Calu3 (cell line): ENCODE data around the gene SPIRE1. TPM values are rescaled to one million over a fixed set of nuclear protein-coding genes. Genes with fewer than 3 reads are reported as not detected.

Experiments
- BruUV-seq: library from RNA; stranded (reverse); fragments of 400-500 nt; replicated peaks from 2 replicates; lab custom pipeline; 2021; lab: Mats Ljungman, UMichigan
- CTCF ChIA-PET: fragments of 300-600 bp; sonication (Branson Sonifier 250); formaldehyde crosslinking; loops from one replicate; lab custom pipeline; 2022; ENCODE audit warnings: antibody characterized with exemption; lab: Charles Lee
- DNase-seq: peaks from one replicate; pipeline ENCODE4 v3.0.0; 2022
- H3K27ac Mint-ChIP-seq: one replicate; pipeline ENCODE4 v1.8.0; 2022; ENCODE audit warnings: mixed read lengths; ENCODE audit not compliant: unreplicated experiment
- H3K27me3 Mint-ChIP-seq: one replicate; pipeline ENCODE4 v1.8.0; 2022; ENCODE audit warnings: mixed read lengths; ENCODE audit not compliant: unreplicated experiment
- H3K36me3 Mint-ChIP-seq: one replicate; pipeline ENCODE4 v1.8.0; 2022; ENCODE audit warnings: mild to moderate bottlenecking, moderate library complexity, mixed read lengths; ENCODE audit not compliant: insufficient read depth, unreplicated experiment
- H3K4me1 Mint-ChIP-seq: one replicate; pipeline ENCODE4 v1.8.0; 2022; ENCODE audit warnings: mild to moderate bottlenecking, low read depth, mixed read lengths; ENCODE audit not compliant: unreplicated experiment
- H3K4me3 Mint-ChIP-seq: one replicate; pipeline ENCODE4 v1.8.0; 2022; ENCODE audit warnings: mild to moderate bottlenecking, low read depth, moderate library complexity, mixed read lengths; ENCODE audit not compliant: unreplicated experiment
- H3K9me3 Mint-ChIP-seq: one replicate; pipeline ENCODE4 v1.8.0; 2022; ENCODE audit warnings: low read depth, mixed read lengths; ENCODE audit not compliant: unreplicated experiment
- CTCF ChIP-seq: fragments of 200-600 bp; IDR thresholded peaks from one replicate; pipeline ENCODE4 v1.8.0; 2022; ENCODE audit warnings: antibody characterized with exemption; ENCODE audit not compliant: unreplicated experiment
- intact Hi-C: fragments of 100-400 bp; cut with micrococcal nuclease; formaldehyde crosslinking; loops from one replicate; pipeline ENCODE4 v1.10.0; 2022; ENCODE audit not compliant: unreplicated experiment
- total RNA-seq: library from RNA; stranded (reverse); gene quantifications from 2 replicates; pipeline ENCODE4 v1.2.3, GENCODE V29; 2022

SPIRE1 gene
- total RNA-seq, 1 experiment from 2014 or later, result 98.6 TPM

- CTCF ChIA-PET, result no interaction called here
- H3K27me3 Mint-ChIP-seq, result no peaks in the 10 kb centered on the region
- H3K4me1 Mint-ChIP-seq, result peaks cover 33% of the 10 kb centered on the region
- no peak for DNase-seq
- H3K27ac Mint-ChIP-seq, result no peak overlapping the region
- no peak overlapping the region for H3K4me3 Mint-ChIP-seq
- H3K36me3 Mint-ChIP-seq, result peaks cover 9% of the 10 kb centered on the region
- no TSS peak for BruUV-seq
- TF ChIP-seq CTCF, result no peak
- H3K9me3 Mint-ChIP-seq, result no peaks in the 10 kb centered on the region
- intact Hi-C loops, result no loop called here
Observed at GRCh38 chr18:12397793-12398192, 260.1 kb downstream of the SPIRE1 start.

DNA sequence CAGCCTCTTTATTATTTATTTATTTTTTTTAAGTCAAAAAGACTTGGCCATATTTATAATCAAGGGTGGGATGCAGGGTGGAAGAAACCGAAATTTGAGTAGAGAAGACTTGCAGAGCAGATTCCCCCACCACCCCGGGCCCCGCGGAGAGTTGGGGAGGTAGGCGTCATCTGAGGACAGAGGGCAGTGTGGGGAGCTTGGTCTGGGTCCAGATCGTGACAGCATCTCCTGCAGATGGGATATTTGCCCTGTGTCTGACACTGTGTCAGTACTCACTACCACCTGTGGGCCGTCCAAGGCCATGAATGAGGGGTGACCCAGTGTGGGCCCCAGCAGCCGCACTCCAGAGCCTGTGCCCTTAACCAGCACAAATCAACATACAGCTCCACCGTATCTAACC is 260.7 kb downstream of the SPIRE1 start:
- Mint-ChIP-seq H3K4me3 (no peak overlapping the region), H3K4me1 (peaks cover 28% of the 10 kb centered on the region), H3K36me3 (peaks cover 9% of the 10 kb centered on the region), H3K27me3 (no peaks in the 10 kb centered on the region), H3K27ac (no peak overlapping the region), H3K9me3 (no peaks in the 10 kb centered on the region)
- intact Hi-C loops, result no loop called here
- no TSS peak for BruUV-seq
- CTCF ChIA-PET, result interaction anchor here (0.7 kb wide), 1 partner anchor 288 kb away, joined by 3 read pairs; no protein-coding TSS in a partner anchor
- no peak for TF ChIP-seq CTCF
- no peak for DNase-seq

Other genes starting within 250 kb of the SPIRE1 start
- 10.1 and 12.7 TPM in 2 replicates for gene CEP76, start 44.6 kb upstream of the SPIRE1 start, total RNA-seq
- 78.6 and 89.6 TPM in 2 replicates for gene PSMG2, start 44.9 kb upstream of the SPIRE1 start, total RNA-seq
- gene PTPN2, start 226.1 kb upstream of the SPIRE1 start, total RNA-seq, result 58.1 and 61.5 TPM in 2 replicates